ENCODE data around the gene CES2.

DNA sequence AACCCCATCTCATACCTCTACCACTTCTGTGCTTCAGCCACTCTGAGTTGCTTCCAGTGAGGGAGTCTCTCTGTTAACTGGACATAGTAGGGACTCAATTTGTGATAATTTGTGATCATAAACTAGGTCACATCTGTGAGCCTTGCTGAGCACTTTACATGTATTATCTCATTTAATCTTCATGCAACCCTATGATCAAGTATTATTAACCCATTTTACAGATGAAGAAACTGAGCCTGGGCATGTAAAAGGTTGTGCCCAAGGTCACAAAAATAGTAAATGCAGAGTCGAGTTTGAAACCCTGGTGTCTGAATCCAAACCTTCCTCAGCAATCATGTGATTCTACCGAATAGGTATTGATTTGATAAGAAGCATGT is 36.4 kb upstream of the CES2 start:
- TF ChIP-seq, protein P1, sequence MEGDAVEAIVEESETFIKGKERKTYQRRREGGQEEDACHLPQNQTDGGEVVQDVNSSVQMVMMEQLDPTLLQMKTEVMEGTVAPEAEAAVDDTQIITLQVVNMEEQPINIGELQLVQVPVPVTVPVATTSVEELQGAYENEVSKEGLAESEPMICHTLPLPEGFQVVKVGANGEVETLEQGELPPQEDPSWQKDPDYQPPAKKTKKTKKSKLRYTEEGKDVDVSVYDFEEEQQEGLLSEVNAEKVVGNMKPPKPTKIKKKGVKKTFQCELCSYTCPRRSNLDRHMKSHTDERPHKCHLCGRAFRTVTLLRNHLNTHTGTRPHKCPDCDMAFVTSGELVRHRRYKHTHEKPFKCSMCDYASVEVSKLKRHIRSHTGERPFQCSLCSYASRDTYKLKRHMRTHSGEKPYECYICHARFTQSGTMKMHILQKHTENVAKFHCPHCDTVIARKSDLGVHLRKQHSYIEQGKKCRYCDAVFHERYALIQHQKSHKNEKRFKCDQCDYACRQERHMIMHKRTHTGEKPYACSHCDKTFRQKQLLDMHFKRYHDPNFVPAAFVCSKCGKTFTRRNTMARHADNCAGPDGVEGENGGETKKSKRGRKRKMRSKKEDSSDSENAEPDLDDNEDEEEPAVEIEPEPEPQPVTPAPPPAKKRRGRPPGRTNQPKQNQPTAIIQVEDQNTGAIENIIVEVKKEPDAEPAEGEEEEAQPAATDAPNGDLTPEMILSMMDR (IDR thresholded peaks at IDR 0.05 in 2 of 3, conservative IDR thresholded peaks at IDR 0.05 in 1 of 3; ENCODE audit: borderline replicate concordance in 1 of 3, insufficient read depth in 1 of 3, low read depth in 2 of 3, low read length in 2 of 3), result no peak
- TF ChIP-seq POLR2A (IDR thresholded peaks at IDR 0.05; ENCODE audit: borderline replicate concordance, extremely low read depth, insufficient read depth, insufficient read length), result no peak
- TF ChIP-seq POLR2AphosphoS5 (IDR thresholded peaks at IDR 0.05; ENCODE audit: low read depth, low read length), result no peak
- no peak for TF ChIP-seq YY1 (IDR thresholded peaks at IDR 0.05; ENCODE audit: extremely low read depth, insufficient replicate concordance, low read depth, low read length)
- TF ChIP-seq, protein P2, sequence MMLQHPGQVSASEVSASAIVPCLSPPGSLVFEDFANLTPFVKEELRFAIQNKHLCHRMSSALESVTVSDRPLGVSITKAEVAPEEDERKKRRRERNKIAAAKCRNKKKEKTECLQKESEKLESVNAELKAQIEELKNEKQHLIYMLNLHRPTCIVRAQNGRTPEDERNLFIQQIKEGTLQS (IDR thresholded peaks at IDR 0.05), result no peak
- TF ChIP-seq, protein P3, sequence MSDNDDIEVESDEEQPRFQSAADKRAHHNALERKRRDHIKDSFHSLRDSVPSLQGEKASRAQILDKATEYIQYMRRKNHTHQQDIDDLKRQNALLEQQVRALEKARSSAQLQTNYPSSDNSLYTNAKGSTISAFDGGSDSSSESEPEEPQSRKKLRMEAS (IDR thresholded peaks at IDR 0.05), result no peak

Measured in HCT116 (cell line).